Mesothelial cell of epicardium (in vitro differentiated cells): ENCODE measurements around the gene PTGER2. TPM values are rescaled to one million over a fixed set of nuclear protein-coding genes. Genes with fewer than 3 reads are reported as not detected.

Experiments
- DNase-seq, 2 experiments: peaks; one replicate each; pipeline ENCODE4 v3.0.0; 2021; ENCODE audit warnings: low spot score in 2 of 2; ENCODE audit not compliant: unreplicated experiment in 2 of 2
- H3K27ac Mint-ChIP-seq: 2 replicates; pipeline ENCODE4 v1.8.0; 2021; ENCODE audit warnings: mixed read lengths
- H3K27me3 Mint-ChIP-seq: 2 replicates; pipeline ENCODE4 v1.8.0; 2021; ENCODE audit warnings: low read depth, mixed read lengths
- H3K36me3 Mint-ChIP-seq: 2 replicates; pipeline ENCODE4 v1.8.0; 2021; ENCODE audit warnings: mixed read lengths
- H3K4me1 Mint-ChIP-seq: 2 replicates; pipeline ENCODE4 v1.8.0; 2021; ENCODE audit warnings: mixed read lengths
- H3K4me3 Mint-ChIP-seq: 2 replicates; pipeline ENCODE4 v1.8.0; 2021; ENCODE audit warnings: mild to moderate bottlenecking, moderate library complexity, mixed read lengths
- H3K9me3 Mint-ChIP-seq: 2 replicates; pipeline ENCODE4 v1.8.0; 2021; ENCODE audit warnings: mixed read lengths
- CTCF ChIP-seq: fragments of 200-600 bp; sonication (generic); IDR thresholded peaks from one replicate; pipeline ENCODE4 v1.5.0; 2021; ENCODE audit warnings: antibody characterized with exemption; ENCODE audit not compliant: unreplicated experiment
- total RNA-seq: library from RNA; stranded (reverse); gene quantifications from 3 replicates; pipeline ENCODE4 v1.2.1, GENCODE V29; 2021

PTGER2 gene
- total RNA-seq, 1 donor from 2014 or later, result 6.6 TPM

GRCh38 chr14:52298795-52299194, 15.3 kb upstream of the PTGER2 start:
- Mint-ChIP-seq H3K36me3 (no peaks in the 10 kb centered on the region), H3K27ac (no peak overlapping the region), H3K4me1 (no peaks in the 10 kb centered on the region), H3K27me3 (peaks cover 21% of the 10 kb centered on the region), H3K4me3 (no peak overlapping the region), H3K9me3 (no peaks in the 10 kb centered on the region)
- no peak for DNase-seq
- no peak for TF ChIP-seq CTCF

GRCh38 chr14:52299692-52300278, 14.3 kb upstream of the PTGER2 start:
- Mint-ChIP-seq H3K9me3 (no peaks in the 10 kb centered on the region), H3K27me3 (peaks cover 26% of the 10 kb centered on the region), H3K4me1 (no peaks in the 10 kb centered on the region), H3K4me3 (no peak overlapping the region), H3K36me3 (no peaks in the 10 kb centered on the region), H3K27ac (no peak overlapping the region)
- no peak for DNase-seq
- peak; percentile 65 for TF ChIP-seq CTCF

- H3K36me3 Mint-ChIP-seq, result no peaks in the 10 kb centered on the region
- H3K4me3 Mint-ChIP-seq, result no peak overlapping the region
- no peak for TF ChIP-seq CTCF
- H3K27ac Mint-ChIP-seq, result no peak overlapping the region
- no peaks in the 10 kb centered on the region for H3K4me1 Mint-ChIP-seq
- peaks cover 35% of the 10 kb centered on the region for H3K27me3 Mint-ChIP-seq
- no peaks in the 10 kb centered on the region for H3K9me3 Mint-ChIP-seq
- no peak for DNase-seq
Measured at GRCh38 chr14:52303236-52303635, 10.9 kb upstream of the PTGER2 start.

- no peak for DNase-seq
- Mint-ChIP-seq H3K27me3 (peaks cover 45% of the 10 kb centered on the region), H3K4me3 (no peak overlapping the region), H3K27ac (no peak overlapping the region), H3K36me3 (no peaks in the 10 kb centered on the region), H3K4me1 (no peaks in the 10 kb centered on the region), H3K9me3 (no peaks in the 10 kb centered on the region)
- no peak for TF ChIP-seq CTCF
Measured at GRCh38 chr14:52304248-52304904, 9.7 kb upstream of the PTGER2 start.

GRCh38 chr14:52305014-52305413, 9.1 kb upstream of the PTGER2 start:
- DNase-seq, result no peak
- H3K27ac Mint-ChIP-seq, result no peak overlapping the region
- H3K9me3 Mint-ChIP-seq, result no peaks in the 10 kb centered on the region
- H3K36me3 Mint-ChIP-seq, result no peaks in the 10 kb centered on the region
- H3K27me3 Mint-ChIP-seq, result peaks cover 50% of the 10 kb centered on the region
- TF ChIP-seq CTCF, result no peak
- no peaks in the 10 kb centered on the region for H3K4me1 Mint-ChIP-seq
- no peak overlapping the region for H3K4me3 Mint-ChIP-seq
